ENCODE data around the gene PTPN1. TPM values are rescaled to one million over a fixed set of nuclear protein-coding genes. Genes with fewer than 3 reads are reported as not detected.
"Not testable (repeated sequence)": the region's sequence is repeated elsewhere in the genome, so short reads cannot be mapped to it uniquely, and the experiment has no call there.

PTPN1 gene
- total and polyA plus RNA-seq, 3 experiments from 2014 or later, result 35.7 to 67.3 (median 64.2) TPM

DNA sequence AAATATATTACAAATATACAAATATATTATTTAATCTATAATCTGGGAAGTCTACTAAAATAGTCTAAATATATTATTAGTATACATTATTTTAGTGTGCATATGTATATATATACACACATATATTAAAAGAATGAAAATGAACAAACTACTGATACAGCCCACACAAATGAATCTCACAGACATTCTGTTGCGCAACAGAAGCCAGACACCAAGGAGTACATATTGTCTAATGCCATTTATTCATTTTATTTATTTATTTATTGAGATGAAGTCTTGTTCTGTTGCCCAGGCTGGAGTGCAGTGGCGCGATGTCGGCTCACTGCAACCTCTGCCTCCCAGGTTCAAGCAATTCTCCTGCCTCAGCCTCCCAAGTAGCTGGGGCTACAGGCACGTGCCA is 35.8 kb upstream of the PTPN1 start:
- POLR2A ChIA-PET; H3K4me3 Mint-ChIP-seq; H3K36me3 ChIP-seq (ENCODE audit: insufficient read depth, low read length); H3K27ac ChIP-seq (ENCODE audit: low read depth, low read length); DNase-seq; H3K9me3 Mint-ChIP-seq; H3K27ac Mint-ChIP-seq; H3K27me3 ChIP-seq (ENCODE audit: insufficient read depth, low read length, poor library complexity, severe bottlenecking); H3K9me3 ChIP-seq (ENCODE audit: low read length); H3K4me3 ChIP-seq (ENCODE audit: low read length); H3K36me3 Mint-ChIP-seq; H3K27me3 Mint-ChIP-seq: not testable (repeated sequence)
- CTCF ChIA-PET, result interaction anchor here (1.2 to 2.1 kb wide), 2 partner anchors 10 to 102 kb away, joined by 3 to 6 read pairs; no protein-coding TSS in a partner anchor
- H3K4me1 Mint-ChIP-seq, result peaks cover 15 to 21% (median 17%) of the 10 kb centered on the region in 3 donors
- H3K4me1 ChIP-seq (ENCODE audit: insufficient read depth, low read length), result peaks cover 13% of the 10 kb centered on the region

DNA sequence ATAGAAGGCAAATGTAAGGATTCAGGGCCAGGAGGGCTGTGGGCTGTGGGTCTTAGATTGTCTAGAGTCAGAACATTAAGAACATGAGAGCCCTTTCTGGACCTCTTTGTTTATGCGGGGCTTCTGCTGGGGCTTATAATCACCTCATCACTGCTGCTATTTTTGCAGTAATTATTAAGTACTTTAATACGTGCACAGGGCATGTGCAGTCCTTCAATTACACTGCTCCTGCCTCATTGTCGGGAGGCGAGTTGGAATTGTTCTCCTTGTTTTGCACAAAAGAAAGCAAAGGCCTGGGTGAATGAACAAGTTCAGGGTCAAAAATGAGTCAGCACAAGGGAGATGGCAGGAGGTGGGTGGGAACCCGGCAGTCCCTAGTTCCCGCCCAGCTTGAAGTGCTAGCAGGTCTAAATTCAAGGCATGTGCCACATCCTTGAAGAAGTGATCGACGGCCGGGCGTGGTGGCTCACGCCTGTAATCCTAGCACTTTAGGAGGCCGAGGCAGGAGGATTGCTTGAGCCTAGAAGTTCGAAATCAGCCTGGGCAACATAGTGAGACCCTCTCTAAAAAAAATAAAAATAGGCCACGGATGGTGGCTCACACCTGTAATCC is 34.4 kb upstream of the PTPN1 start:
- H3K27ac ChIP-seq (ENCODE audit: low read depth, low read length), result no peak overlapping the region
- peaks cover 12% of the 10 kb centered on the region for H3K4me1 ChIP-seq (ENCODE audit: insufficient read depth, low read length)
- H3K36me3 ChIP-seq (ENCODE audit: insufficient read depth, low read length), result no peaks in the 10 kb centered on the region
- Mint-ChIP-seq H3K4me3 (no peak overlapping the region), H3K27ac (peak overlapping the region in 1 of 8 donors; percentile 74), H3K36me3 (no peaks in the 10 kb centered on the region), H3K9me3 (no peaks in the 10 kb centered on the region), H3K4me1 (peaks cover 12 to 14% (median 13%) of the 10 kb centered on the region in 3 donors), H3K27me3 (peaks cover 2 to 5% of the 10 kb centered on the region in 2 donors)
- no peaks in the 10 kb centered on the region for H3K9me3 ChIP-seq (ENCODE audit: low read length)
- ChIA-PET POLR2A (no interaction called here), CTCF (interaction anchor here (1.2 to 2.1 kb wide), 3 partner anchors 11 to 404 kb away, joined by 3 to 6 read pairs (median 3); no protein-coding TSS in a partner anchor)
- DNase-seq, result no peak
- no peak overlapping the region for H3K4me3 ChIP-seq (ENCODE audit: low read length)
- H3K27me3 ChIP-seq (ENCODE audit: insufficient read depth, low read length, poor library complexity, severe bottlenecking), result no peaks in the 10 kb centered on the region

DNA sequence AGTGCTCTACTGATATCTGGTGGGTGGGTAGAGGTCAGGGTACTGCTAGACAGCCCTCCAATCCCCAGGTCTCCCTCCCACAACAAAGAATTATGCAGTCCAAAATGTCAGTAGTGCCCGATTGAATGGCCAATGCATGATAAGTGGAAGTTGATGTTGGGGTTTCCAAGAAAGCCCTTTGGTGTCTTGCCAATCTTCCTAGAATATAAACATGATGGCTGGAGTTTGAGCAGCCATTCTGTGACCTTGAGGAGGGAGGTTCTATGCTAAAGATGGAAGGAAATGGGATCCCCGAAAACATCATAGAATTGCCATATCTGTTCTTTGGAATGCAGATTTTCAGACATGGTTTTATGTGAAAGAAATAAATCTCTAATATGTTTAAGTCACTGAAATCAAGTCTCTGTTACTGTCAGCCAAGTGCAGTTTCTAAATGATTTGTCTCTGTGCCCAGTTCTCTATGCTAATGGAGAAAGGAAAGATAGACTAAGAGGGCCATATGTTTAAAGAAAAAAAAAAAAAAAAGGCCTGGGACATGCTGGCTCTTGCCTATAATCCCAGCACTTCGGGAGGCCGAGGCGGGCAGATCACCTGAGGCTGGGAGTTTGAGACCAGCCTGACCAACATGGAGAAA is 32.8 kb upstream of the PTPN1 start:
- POLR2A ChIA-PET, result no interaction called here
- no peak overlapping the region for H3K4me3 Mint-ChIP-seq
- H3K36me3 ChIP-seq (ENCODE audit: insufficient read depth, low read length), result no peaks in the 10 kb centered on the region
- peak overlapping the region in 1 of 8 donors; percentile 22 for H3K27ac Mint-ChIP-seq
- no peak for DNase-seq
- CTCF ChIA-PET, result interaction anchor here (1.2 to 3.3 kb wide), 4 partner anchors 10 to 102 kb away, joined by 4 to 12 read pairs (median 9); no protein-coding TSS in a partner anchor
- peaks cover 2 to 5% of the 10 kb centered on the region in 2 donors for H3K27me3 Mint-ChIP-seq
- H3K9me3 ChIP-seq (ENCODE audit: low read length), result no peaks in the 10 kb centered on the region
- no peak overlapping the region for H3K27ac ChIP-seq (ENCODE audit: low read depth, low read length)
- H3K9me3 Mint-ChIP-seq, result no peaks in the 10 kb centered on the region
- no peaks in the 10 kb centered on the region for H3K36me3 Mint-ChIP-seq
- H3K4me1 Mint-ChIP-seq, result peaks cover 5 to 14% (median 6%) of the 10 kb centered on the region in 3 donors
- no peak overlapping the region for H3K4me3 ChIP-seq (ENCODE audit: low read length)
- H3K27me3 ChIP-seq (ENCODE audit: insufficient read depth, low read length, poor library complexity, severe bottlenecking), result no peaks in the 10 kb centered on the region
- peaks cover 8% of the 10 kb centered on the region for H3K4me1 ChIP-seq (ENCODE audit: insufficient read depth, low read length)

DNA sequence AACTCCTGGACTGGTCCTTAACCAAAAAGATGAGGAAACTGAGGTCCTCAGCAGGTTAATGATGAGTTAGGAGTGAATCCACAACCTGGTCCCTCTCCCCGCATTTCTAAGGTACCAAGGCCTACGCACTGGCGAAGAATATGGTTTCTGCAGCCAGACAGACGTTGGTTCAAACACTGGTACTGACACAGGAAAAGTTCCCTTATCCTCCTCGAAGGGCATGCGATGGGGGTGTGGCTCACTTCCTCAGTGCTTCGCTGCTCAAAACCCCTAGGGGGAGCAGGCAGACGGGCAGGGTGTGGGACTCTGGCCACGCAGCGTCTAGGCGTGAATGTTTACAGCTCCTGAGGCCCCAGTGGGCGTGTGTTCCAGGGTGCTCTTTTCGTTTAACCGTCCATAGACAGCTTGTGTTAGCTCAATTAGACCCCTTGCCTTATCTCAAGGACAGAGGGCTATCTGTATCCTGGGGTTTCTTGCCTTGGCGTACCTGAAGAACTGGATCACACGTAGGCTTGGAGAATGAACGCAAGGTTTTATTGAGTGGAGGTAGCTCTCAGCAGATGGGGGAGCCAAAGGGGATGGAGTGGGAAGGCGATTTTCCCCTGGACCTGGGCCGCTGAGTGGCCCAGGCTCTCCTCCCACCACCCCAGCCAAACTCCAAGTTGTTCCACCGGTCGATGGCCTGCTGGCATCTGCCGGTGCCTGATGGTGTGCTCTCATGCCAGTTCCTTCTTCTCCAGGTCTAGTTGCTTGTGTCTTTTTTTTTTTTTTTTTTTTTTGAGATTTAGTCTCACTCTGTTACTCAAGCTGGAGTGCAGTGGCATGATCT is 31.8 kb upstream of the PTPN1 start:
- H3K9me3 Mint-ChIP-seq, result no peaks in the 10 kb centered on the region
- H3K27ac Mint-ChIP-seq, result peak overlapping the region in 3 of 8 donors; percentile 38 to 88 (median 41)
- Histone ChIP-seq H3K9me3 (ENCODE audit: low read length) (no peaks in the 10 kb centered on the region), H3K4me1 (ENCODE audit: insufficient read depth, low read length) (peaks cover 15% of the 10 kb centered on the region), H3K27me3 (ENCODE audit: insufficient read depth, low read length, poor library complexity, severe bottlenecking) (no peaks in the 10 kb centered on the region), H3K27ac (ENCODE audit: low read depth, low read length) (no peak overlapping the region), H3K4me3 (ENCODE audit: low read length) (no peak overlapping the region), H3K36me3 (ENCODE audit: insufficient read depth, low read length) (no peaks in the 10 kb centered on the region)
- ChIA-PET POLR2A (interaction anchor here (0.6 kb wide), 1 partner anchor 104 kb away, joined by 5 read pairs; no protein-coding TSS in a partner anchor), CTCF (interaction anchor here (0.7 to 3.3 kb wide), 18 partner anchors 9 to 525 kb away, joined by 3 to 12 read pairs (median 4); partner anchors contain the start of gene PTPN1)
- DNase-seq, result peak; percentile 55 to 82 (median 59)
- H3K27me3 Mint-ChIP-seq, result peaks cover 1 to 2% of the 10 kb centered on the region in 2 donors
- H3K4me3 Mint-ChIP-seq, result peak overlapping the region in 3 of 7 donors; percentile 45 to 65 (median 61)
- H3K4me1 Mint-ChIP-seq, result peaks cover 11 to 24% (median 16%) of the 10 kb centered on the region in 3 donors
- no peaks in the 10 kb centered on the region for H3K36me3 Mint-ChIP-seq

DNA sequence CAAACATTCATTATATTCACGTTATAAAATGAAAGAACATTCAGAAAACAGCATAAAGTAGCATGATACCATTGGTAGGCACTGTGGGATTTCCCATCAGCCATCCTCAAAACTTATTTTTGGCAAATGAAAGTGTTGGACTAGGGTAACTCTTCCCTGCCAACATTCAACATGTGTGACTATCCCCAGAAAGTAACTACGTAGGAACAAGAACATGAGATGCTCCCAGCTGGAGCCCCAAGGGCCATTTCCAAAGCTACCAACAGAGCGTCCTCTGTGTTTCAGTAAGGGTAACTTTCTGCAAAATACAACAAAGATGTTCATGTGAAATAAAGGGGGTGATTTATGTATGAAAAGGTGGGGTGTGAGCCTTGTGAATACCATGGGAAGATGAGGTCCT is 28.4 kb upstream of the PTPN1 start:
- no peaks in the 10 kb centered on the region for H3K9me3 ChIP-seq (ENCODE audit: low read length)
- Mint-ChIP-seq H3K27ac (peak overlapping the region in 5 of 8 donors; percentile 33 to 82 (median 64)), H3K4me3 (peak overlapping the region in 3 of 7 donors; percentile 11 to 67 (median 32)), H3K27me3 (no peaks in the 10 kb centered on the region), H3K4me1 (peaks cover 19 to 34% (median 28%) of the 10 kb centered on the region in 3 donors), H3K9me3 (peaks cover 0 to 3% (median 0%) of the 10 kb centered on the region in 5 donors), H3K36me3 (peaks cover 2 to 5% (median 3%) of the 10 kb centered on the region in 3 donors)
- POLR2A ChIA-PET, result no interaction called here
- no peak overlapping the region for H3K4me3 ChIP-seq (ENCODE audit: low read length)
- CTCF ChIA-PET, result no interaction called here
- H3K4me1 ChIP-seq (ENCODE audit: insufficient read depth, low read length), result peaks cover 23% of the 10 kb centered on the region
- no peak for DNase-seq
- H3K27me3 ChIP-seq (ENCODE audit: insufficient read depth, low read length, poor library complexity, severe bottlenecking), result no peaks in the 10 kb centered on the region
- no peak overlapping the region for H3K27ac ChIP-seq (ENCODE audit: low read depth, low read length)
- H3K36me3 ChIP-seq (ENCODE audit: insufficient read depth, low read length), result no peaks in the 10 kb centered on the region

DNA sequence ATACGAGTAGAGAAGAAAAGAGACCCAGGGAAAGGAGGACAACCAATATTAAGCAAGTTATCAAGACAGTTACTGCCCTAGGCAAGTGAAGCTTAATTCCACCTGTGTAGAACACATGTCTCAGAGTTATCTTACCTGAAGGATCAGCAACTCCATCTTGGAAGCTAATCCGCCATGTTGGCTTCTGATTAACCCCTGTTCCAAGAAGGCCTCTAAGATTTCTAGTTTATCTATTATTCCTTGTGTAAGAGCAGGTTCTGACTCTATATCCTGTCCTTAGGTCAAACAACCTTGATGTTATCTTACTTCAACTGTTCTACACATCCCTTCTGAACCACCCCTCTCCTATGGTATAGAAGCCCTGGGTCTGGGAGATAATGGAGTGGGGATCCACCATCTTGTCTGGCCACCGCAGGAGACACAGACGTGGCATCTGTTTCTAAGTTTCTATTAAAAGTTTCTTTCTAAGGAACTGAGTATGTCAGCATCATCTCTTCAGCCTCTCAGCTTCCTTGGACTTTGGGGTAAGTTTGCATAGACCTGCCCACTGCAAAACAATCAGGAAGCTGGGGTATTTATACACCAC is 27.7 kb upstream of the PTPN1 start:
- Mint-ChIP-seq H3K4me1 (peaks cover 19 to 34% (median 31%) of the 10 kb centered on the region in 3 donors), H3K36me3 (peaks cover 2 to 5% (median 4%) of the 10 kb centered on the region in 3 donors), H3K4me3 (peak overlapping the region; percentile 90 to 100 (median 95)), H3K27me3 (no peaks in the 10 kb centered on the region), H3K27ac (peak overlapping the region; percentile 11 to 99 (median 96)), H3K9me3 (peaks cover 0 to 3% (median 0%) of the 10 kb centered on the region in 5 donors)
- Histone ChIP-seq H3K36me3 (ENCODE audit: insufficient read depth, low read length) (no peaks in the 10 kb centered on the region), H3K9me3 (ENCODE audit: low read length) (no peaks in the 10 kb centered on the region), H3K4me1 (ENCODE audit: insufficient read depth, low read length) (peaks cover 23% of the 10 kb centered on the region), H3K27me3 (ENCODE audit: insufficient read depth, low read length, poor library complexity, severe bottlenecking) (no peaks in the 10 kb centered on the region), H3K4me3 (ENCODE audit: low read length) (no peak overlapping the region), H3K27ac (ENCODE audit: low read depth, low read length) (peak overlapping the region; percentile 90)
- DNase-seq, result no peak
- CTCF ChIA-PET, result interaction anchor here (1.3 to 1.7 kb wide), 6 partner anchors 18 to 411 kb away, joined by 3 to 6 read pairs (median 4); no protein-coding TSS in a partner anchor
- POLR2A ChIA-PET, result no interaction called here

DNA sequence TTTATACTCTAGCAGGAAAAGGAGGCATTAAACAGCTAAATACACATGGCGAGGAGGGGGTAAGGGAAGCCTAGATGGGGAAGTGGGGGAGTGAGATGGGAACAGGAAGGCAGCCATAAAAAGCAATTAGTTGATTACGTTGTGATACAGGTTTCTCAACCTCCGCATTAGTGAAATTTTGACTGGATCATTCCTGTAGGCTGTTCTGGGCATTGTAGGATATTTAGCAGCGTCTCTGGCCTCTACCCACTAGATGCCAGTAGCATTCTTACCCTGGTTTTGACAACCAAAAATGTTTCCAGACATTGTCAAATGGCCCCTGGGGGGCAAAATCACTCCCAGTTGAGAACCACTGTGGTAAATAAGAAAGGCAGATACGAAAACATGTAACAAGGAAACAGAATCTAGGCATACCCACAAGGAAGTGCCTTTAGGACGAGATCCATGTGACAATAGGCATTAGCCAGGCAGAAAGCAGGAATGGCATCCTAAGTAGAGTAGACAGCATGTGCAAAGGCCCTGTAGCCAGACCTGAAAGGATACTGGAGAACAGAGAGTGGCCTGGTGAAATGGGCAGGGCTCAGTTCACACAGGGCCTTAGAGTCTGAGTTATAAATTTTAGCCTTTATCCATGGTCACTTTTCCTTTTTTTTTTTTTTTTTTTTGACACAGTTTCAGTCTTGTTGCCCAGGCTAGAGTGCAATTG is 25.8 kb upstream of the PTPN1 start:
- DNase-seq, result no peak
- no peaks in the 10 kb centered on the region for H3K9me3 ChIP-seq (ENCODE audit: low read length)
- H3K27me3 ChIP-seq (ENCODE audit: insufficient read depth, low read length, poor library complexity, severe bottlenecking), result no peaks in the 10 kb centered on the region
- POLR2A ChIA-PET, result interaction anchor here (0.9 to 1.2 kb wide), 4 partner anchors 13 to 293 kb away, joined by 3 to 4 read pairs (median 4); partner anchors contain the start of genes CEBPB and PTPN1
- Mint-ChIP-seq H3K4me3 (peak overlapping the region; percentile 90 to 100 (median 95)), H3K9me3 (peaks cover 0 to 3% (median 0%) of the 10 kb centered on the region in 5 donors), H3K36me3 (peaks cover 2 to 5% (median 4%) of the 10 kb centered on the region in 3 donors), H3K27me3 (no peaks in the 10 kb centered on the region), H3K27ac (peak overlapping the region; percentile 82 to 100 (median 97)), H3K4me1 (peaks cover 14 to 28% (median 27%) of the 10 kb centered on the region in 3 donors)
- H3K4me1 ChIP-seq (ENCODE audit: insufficient read depth, low read length), result peaks cover 15% of the 10 kb centered on the region
- H3K36me3 ChIP-seq (ENCODE audit: insufficient read depth, low read length), result no peaks in the 10 kb centered on the region
- peak overlapping the region; percentile 90 for H3K27ac ChIP-seq (ENCODE audit: low read depth, low read length)
- H3K4me3 ChIP-seq (ENCODE audit: low read length), result no peak overlapping the region
- CTCF ChIA-PET, result interaction anchor here (1.4 to 1.6 kb wide), 5 partner anchors 20 to 413 kb away, joined by 3 to 6 read pairs (median 5); no protein-coding TSS in a partner anchor
